ENCODE results near the gene LRRC4. TPM values are rescaled to one million over a fixed set of nuclear protein-coding genes. Genes with fewer than 3 reads are reported as not detected.

The LRRC4 gene
- total and polyA plus RNA-seq, 10 donors: 0.78 to 43.4 (median 15.8) TPM

GRCh38 chr7:128011131-128011661 lies 20.0 kb downstream of the LRRC4 start:
- WGBS, 5 donors: 71 to 91% (median 81%) methylated on average over 2 of the region's 2 CpGs
- TF ChIP-seq POLR2A (IDR thresholded peaks at IDR 0.05): no peak
- TF ChIP-seq POLR2AphosphoS5 (IDR thresholded peaks at IDR 0.05): no peak
- no peak for TF ChIP-seq CTCF (IDR thresholded peaks at IDR 0.05 in 8 of 11, conservative IDR thresholded peaks at IDR 0.05 in 3 of 11)

GRCh38 chr7:128010391-128011127 lies 20.7 kb downstream of the LRRC4 start:
- 88 to 93% (median 91%) methylated on average over 7 of the region's 7 CpGs for WGBS, 5 donors
- intact Hi-C loops (cut with DNase I; ENCODE audit: low total_unique reads): no loop called here

More at GRCh38 chr7:128011131-128011661, 20.0 kb downstream of the LRRC4 start:
- H3K27ac ChIP-seq: no peak overlapping the region
- no peaks in the 10 kb centered on the region for H3K9me3 ChIP-seq
- H3K36me3 ChIP-seq: peaks cover 0 to 93% (median 11%) of the 10 kb centered on the region in 6 donors
- peaks cover 0 to 22% (median 5%) of the 10 kb centered on the region in 6 donors for H3K4me1 ChIP-seq
- H3K27me3 ChIP-seq (replicated peaks in 1 of 7): no peaks in the 10 kb centered on the region
- no peak overlapping the region for H3K4me3 ChIP-seq
- DNase-seq: no peak
- intact Hi-C loops (cut with DNase I; ENCODE audit: low total_unique reads): no loop called here

GRCh38 chr7:128008744-128009143 lies 22.5 kb downstream of the LRRC4 start:
- H3K36me3 ChIP-seq: peaks cover 0 to 84% (median 7%) of the 10 kb centered on the region in 6 donors
- TF ChIP-seq POLR2AphosphoS5 (IDR thresholded peaks at IDR 0.05): no peak
- no peak for TF ChIP-seq CTCF (IDR thresholded peaks at IDR 0.05 in 8 of 11, conservative IDR thresholded peaks at IDR 0.05 in 3 of 11)
- TF ChIP-seq POLR2A (IDR thresholded peaks at IDR 0.05): no peak
- intact Hi-C loops (cut with DNase I; ENCODE audit: low total_unique reads): no loop called here
- no peaks in the 10 kb centered on the region for H3K9me3 ChIP-seq
- no peak overlapping the region for H3K27ac ChIP-seq
- no peak overlapping the region for H3K4me3 ChIP-seq
- peaks cover under 1 to 45% (median 22%) of the 10 kb centered on the region in 6 donors for H3K4me1 ChIP-seq
- 89 to 94% (median 94%) methylated on average over 2 of the region's 2 CpGs for WGBS, 5 donors
- H3K27me3 ChIP-seq (replicated peaks in 1 of 7): no peaks in the 10 kb centered on the region
- DNase-seq: no peak

More at GRCh38 chr7:128010391-128011127, 20.7 kb downstream of the LRRC4 start:
- Histone ChIP-seq H3K4me1 (peaks cover 0 to 27% (median 5%) of the 10 kb centered on the region in 6 donors), H3K27me3 (replicated peaks in 1 of 7) (no peaks in the 10 kb centered on the region), H3K4me3 (no peak overlapping the region), H3K36me3 (peaks cover 0 to 96% (median 11%) of the 10 kb centered on the region in 6 donors), H3K27ac (no peak overlapping the region), H3K9me3 (no peaks in the 10 kb centered on the region)
- TF ChIP-seq CTCF (IDR thresholded peaks at IDR 0.05 in 8 of 11, conservative IDR thresholded peaks at IDR 0.05 in 3 of 11): no peak
- no peak for DNase-seq

GRCh38 chr7:128008141-128008540 lies 23.1 kb downstream of the LRRC4 start:
- no peak overlapping the region for H3K27ac ChIP-seq
- no peak for DNase-seq
- H3K27me3 ChIP-seq (replicated peaks in 1 of 7): no peaks in the 10 kb centered on the region
- peaks cover 0 to 78% (median 7%) of the 10 kb centered on the region in 6 donors for H3K36me3 ChIP-seq
- no peaks in the 10 kb centered on the region for H3K9me3 ChIP-seq
- intact Hi-C loops (cut with DNase I; ENCODE audit: low total_unique reads): no loop called here
- H3K4me3 ChIP-seq: no peak overlapping the region
- peaks cover 7 to 51% (median 28%) of the 10 kb centered on the region in 6 donors for H3K4me1 ChIP-seq
- WGBS, 5 donors: 94 to 96% (median 95%) methylated on average over 5 of the region's 5 CpGs
- TF ChIP-seq POLR2A (IDR thresholded peaks at IDR 0.05): no peak
- TF ChIP-seq POLR2AphosphoS5 (IDR thresholded peaks at IDR 0.05): no peak
- no peak for TF ChIP-seq CTCF (IDR thresholded peaks at IDR 0.05 in 8 of 11, conservative IDR thresholded peaks at IDR 0.05 in 3 of 11)

All from spleen (tissue), 11 donors.